NT2/D1 (cell line): Measurements from ENCODE around the gene BTF3L4.
A peak's percentile ranks its signal among the peaks of the same experiment; 100 is the strongest.

ENCODE experiments used
- DNase-seq: peaks from one replicate; pipeline ENCODE4 v3.0.0-alpha.2; 2011; ENCODE audit warnings: low read depth, low spot score
- H3K27me3 ChIP-seq: 2 replicates; pipeline ENCODE4 v1.6.0; 2011; ENCODE audit warnings: mild to moderate bottlenecking; ENCODE audit not compliant: insufficient read length, insufficient read depth
- H3K36me3 ChIP-seq: 2 replicates; pipeline ENCODE4 v1.6.1; 2011; ENCODE audit warnings: mild to moderate bottlenecking, low read length, mixed read lengths; ENCODE audit not compliant: insufficient read depth, insufficient read length
- H3K4me1 ChIP-seq: 2 replicates; pipeline ENCODE4 v1.5.1; 2011; ENCODE audit not compliant: insufficient read depth, insufficient read length
- H3K4me3 ChIP-seq: 2 replicates; pipeline ENCODE4 v1.5.1; 2011; ENCODE audit warnings: low read depth; ENCODE audit not compliant: insufficient read length
- H3K9ac ChIP-seq: 2 replicates; pipeline ENCODE4 v1.6.0; 2011; ENCODE audit warnings: low read depth; ENCODE audit not compliant: insufficient read length
- H3K9me3 ChIP-seq: 2 replicates; pipeline ENCODE4 v1.5.1; 2011; ENCODE audit warnings: mild to moderate bottlenecking, low read length; ENCODE audit not compliant: insufficient read depth
- SUZ12 ChIP-seq: IDR thresholded peaks from 2 replicates; pipeline ENCODE4 v1.6.1; 2011; ENCODE audit not compliant: insufficient read length, insufficient read depth; ENCODE audit errors: extremely low read depth
- YY1 ChIP-seq: IDR thresholded peaks from 2 replicates; pipeline ENCODE4 v1.6.1; 2011; ENCODE audit not compliant: insufficient read length, insufficient read depth
- ZNF274 ChIP-seq: IDR thresholded peaks from 2 replicates; pipeline ENCODE4 v1.6.1; 2011; ENCODE audit warnings: mild to moderate bottlenecking, low read depth, low read length

Gene BTF3L4

DNA sequence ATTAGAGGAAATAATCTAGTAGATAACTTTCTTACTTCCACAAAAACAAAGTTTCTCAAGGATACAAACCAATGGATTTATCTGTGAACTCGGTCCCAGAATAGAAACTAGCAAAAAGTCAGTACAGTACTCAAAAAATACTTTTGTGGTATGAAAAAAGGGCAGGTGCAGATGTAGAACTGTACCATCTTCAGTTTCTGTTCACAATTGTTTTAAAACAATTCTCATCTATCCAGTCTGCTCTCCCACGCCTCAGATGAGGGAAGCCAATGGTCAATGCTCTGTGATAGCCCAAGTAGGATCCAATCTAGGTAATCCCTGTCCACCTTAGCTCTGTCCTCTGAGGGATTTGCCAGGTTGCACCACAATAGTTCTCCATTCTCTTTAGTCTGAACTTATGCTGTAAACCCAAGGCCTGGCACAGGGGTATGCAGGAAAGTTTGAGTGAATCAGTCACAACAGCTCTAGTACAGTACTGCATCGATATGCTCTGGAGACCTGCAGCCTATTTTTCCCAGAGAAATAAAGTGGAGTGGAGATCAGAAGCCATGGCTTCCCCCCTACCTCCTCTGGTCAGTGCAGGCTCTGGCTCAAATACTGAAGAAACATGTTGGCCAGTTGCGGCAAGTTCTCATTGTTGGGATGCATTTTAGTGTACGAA, 23.8 kb upstream of the BTF3L4 start:
- Histone ChIP-seq H3K9ac (peak overlapping the region; percentile 93), H3K9me3 (no peaks in the 10 kb centered on the region), H3K27me3 (no peaks in the 10 kb centered on the region), H3K4me3 (peak overlapping the region; percentile 78), H3K36me3 (peaks cover 48% of the 10 kb centered on the region), H3K4me1 (no peaks in the 10 kb centered on the region)
- no peak for DNase-seq
- TF ChIP-seq ZNF274 (no peak), YY1 (no peak), SUZ12 (no peak)

GRCh38 chr1:52032785-52033131, 23.3 kb upstream of the BTF3L4 start:
- DNase-seq: no peak
- no peak for TF ChIP-seq ZNF274
- no peak for TF ChIP-seq YY1
- no peak for TF ChIP-seq SUZ12

DNA sequence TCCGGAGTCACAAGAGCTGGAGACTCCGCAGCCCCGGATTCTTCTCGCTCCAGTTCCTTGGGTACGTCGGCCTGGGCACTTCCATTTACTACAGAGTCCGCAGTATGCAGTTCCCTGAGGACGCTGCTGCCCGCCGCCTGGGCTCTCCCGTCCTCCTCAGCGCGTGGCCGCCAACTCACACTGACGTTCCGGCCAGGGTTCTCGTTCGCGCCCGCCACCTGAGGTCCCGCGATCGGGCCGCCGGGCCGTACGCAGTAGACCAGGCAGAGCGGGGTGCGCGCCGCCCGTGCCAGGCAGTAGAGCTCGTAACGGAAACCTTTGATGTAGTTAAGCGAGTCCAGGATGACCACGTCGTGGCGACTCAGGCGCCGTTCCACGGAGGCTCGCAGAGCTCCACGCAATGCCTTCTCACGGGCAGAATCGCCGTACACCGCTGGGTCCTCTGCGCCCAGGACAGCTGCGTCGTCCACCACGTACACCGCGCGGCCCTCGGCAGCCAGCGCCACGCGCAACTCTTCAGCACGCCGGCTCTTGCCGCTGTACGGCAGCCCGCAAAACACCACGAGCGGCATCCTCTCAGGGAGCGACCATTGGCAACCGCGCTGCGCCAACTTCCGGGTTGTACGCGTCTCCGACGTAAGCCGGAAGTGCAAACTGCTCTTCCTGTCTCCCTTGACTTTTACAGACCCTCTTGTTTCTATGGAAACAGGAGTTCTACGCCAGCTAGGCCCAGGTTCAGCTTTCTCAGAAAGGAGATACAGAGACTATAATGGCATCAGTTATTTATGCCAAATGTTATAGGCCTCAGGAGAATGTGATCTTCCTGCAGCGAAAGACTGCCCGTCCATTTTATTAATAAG, 22.7 kb upstream of the BTF3L4 start, which contains the start of gene KTI12:
KTI12 (minus strand) TSS at position 621 of the 860 bp plus-strand sequence; CDS start at position 572, 49 bp downstream.
- H3K4me3 ChIP-seq: peak within 1 kb of the TSS; percentile 78
- peak; percentile 33 for TF ChIP-seq YY1
- TF ChIP-seq ZNF274: no peak
- no peak for DNase-seq
- peaks cover 51% of the 10 kb centered on the region for H3K36me3 ChIP-seq
- H3K9ac ChIP-seq: peak within 1 kb of the TSS; percentile 93
- H3K4me1 ChIP-seq: no peaks in the 10 kb centered on the region
- no peaks in the 10 kb centered on the region for H3K27me3 ChIP-seq
- no peaks in the 10 kb centered on the region for H3K9me3 ChIP-seq

More at GRCh38 chr1:52032785-52033131, 23.3 kb upstream of the BTF3L4 start:
- Histone ChIP-seq H3K9me3 (no peaks in the 10 kb centered on the region), H3K4me1 (no peaks in the 10 kb centered on the region), H3K4me3 (peak overlapping the region; percentile 78), H3K36me3 (peaks cover 49% of the 10 kb centered on the region), H3K27me3 (no peaks in the 10 kb centered on the region), H3K9ac (peak overlapping the region; percentile 93)

GRCh38 chr1:52034050-52034384, 22.1 kb upstream of the BTF3L4 start:
- Histone ChIP-seq H3K27me3 (no peaks in the 10 kb centered on the region), H3K9ac (no peak overlapping the region), H3K4me3 (no peak overlapping the region), H3K36me3 (peaks cover 57% of the 10 kb centered on the region), H3K4me1 (no peaks in the 10 kb centered on the region), H3K9me3 (no peaks in the 10 kb centered on the region)
- no peak for DNase-seq
- no peak for TF ChIP-seq ZNF274
- TF ChIP-seq YY1: no peak
- TF ChIP-seq SUZ12: no peak

GRCh38 chr1:52037402-52037814, 18.7 kb upstream of the BTF3L4 start:
- Histone ChIP-seq H3K4me3 (no peak overlapping the region), H3K27me3 (no peaks in the 10 kb centered on the region), H3K9me3 (no peaks in the 10 kb centered on the region), H3K4me1 (no peaks in the 10 kb centered on the region), H3K9ac (no peak overlapping the region), H3K36me3 (peaks cover 62% of the 10 kb centered on the region)
- DNase-seq: no peak
- TF ChIP-seq YY1: no peak
- no peak for TF ChIP-seq ZNF274
- TF ChIP-seq SUZ12: no peak

- Histone ChIP-seq H3K4me3 (no peak overlapping the region), H3K27me3 (no peaks in the 10 kb centered on the region), H3K36me3 (peaks cover 57% of the 10 kb centered on the region), H3K4me1 (no peaks in the 10 kb centered on the region), H3K9me3 (no peaks in the 10 kb centered on the region), H3K9ac (no peak overlapping the region)
- no peak for TF ChIP-seq ZNF274
- TF ChIP-seq SUZ12: no peak
- no peak for TF ChIP-seq YY1
- no peak for DNase-seq
Observed at GRCh38 chr1:52037909-52038308, 18.2 kb upstream of the BTF3L4 start.

- Histone ChIP-seq H3K27me3 (no peaks in the 10 kb centered on the region), H3K9me3 (no peaks in the 10 kb centered on the region), H3K4me3 (no peak overlapping the region), H3K4me1 (no peaks in the 10 kb centered on the region), H3K9ac (no peak overlapping the region), H3K36me3 (peaks cover 55% of the 10 kb centered on the region)
- TF ChIP-seq ZNF274: no peak
- no peak for DNase-seq
Observed at GRCh38 chr1:52041551-52042185, 14.4 kb upstream of the BTF3L4 start.
